NCI-H2081 treated with DMSO at 0.1 percent for 48 hours (cell line): Measurements from ENCODE around the gene DSTN.

Experiments
- DNase-seq: peaks from one replicate; lab custom pipeline; 2025; lab: John Stamatoyannopoulos, UW

Gene DSTN

DNA sequence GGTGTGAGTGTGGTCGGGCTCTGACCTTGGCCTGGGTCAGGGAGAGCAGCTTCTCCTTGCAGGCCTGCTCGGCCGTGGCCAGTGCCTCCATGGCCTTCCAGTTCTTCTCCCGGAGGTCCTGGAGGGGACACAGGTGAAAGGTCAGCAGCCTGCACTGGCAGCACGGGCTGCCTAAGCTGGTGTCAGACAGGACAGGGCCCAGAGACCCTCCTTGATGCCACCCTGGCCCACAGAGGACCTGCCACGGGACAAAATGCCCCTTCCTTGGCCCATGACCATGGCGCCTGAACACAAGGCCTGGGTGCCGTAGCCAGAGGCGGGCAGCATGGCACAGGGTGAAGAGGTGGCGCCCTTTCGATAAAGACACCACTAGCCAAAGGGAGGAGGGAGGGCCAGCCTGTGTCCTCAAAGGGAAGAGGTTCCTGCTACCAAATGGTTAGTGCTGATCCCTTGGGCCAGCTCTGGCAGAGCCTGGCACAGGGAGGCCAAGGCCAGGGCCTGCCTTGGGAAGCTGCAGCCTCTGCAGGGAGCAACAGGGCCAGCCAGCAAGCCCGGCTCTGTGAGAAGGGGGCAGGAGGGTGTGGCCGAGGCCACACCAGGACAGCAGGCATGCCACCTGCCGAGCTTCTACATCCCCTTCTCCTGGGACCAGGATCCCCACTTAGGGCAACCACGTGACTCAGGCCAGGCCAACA is 54.8 kb downstream of the DSTN start:
- DNase-seq, result no peak

DNA sequence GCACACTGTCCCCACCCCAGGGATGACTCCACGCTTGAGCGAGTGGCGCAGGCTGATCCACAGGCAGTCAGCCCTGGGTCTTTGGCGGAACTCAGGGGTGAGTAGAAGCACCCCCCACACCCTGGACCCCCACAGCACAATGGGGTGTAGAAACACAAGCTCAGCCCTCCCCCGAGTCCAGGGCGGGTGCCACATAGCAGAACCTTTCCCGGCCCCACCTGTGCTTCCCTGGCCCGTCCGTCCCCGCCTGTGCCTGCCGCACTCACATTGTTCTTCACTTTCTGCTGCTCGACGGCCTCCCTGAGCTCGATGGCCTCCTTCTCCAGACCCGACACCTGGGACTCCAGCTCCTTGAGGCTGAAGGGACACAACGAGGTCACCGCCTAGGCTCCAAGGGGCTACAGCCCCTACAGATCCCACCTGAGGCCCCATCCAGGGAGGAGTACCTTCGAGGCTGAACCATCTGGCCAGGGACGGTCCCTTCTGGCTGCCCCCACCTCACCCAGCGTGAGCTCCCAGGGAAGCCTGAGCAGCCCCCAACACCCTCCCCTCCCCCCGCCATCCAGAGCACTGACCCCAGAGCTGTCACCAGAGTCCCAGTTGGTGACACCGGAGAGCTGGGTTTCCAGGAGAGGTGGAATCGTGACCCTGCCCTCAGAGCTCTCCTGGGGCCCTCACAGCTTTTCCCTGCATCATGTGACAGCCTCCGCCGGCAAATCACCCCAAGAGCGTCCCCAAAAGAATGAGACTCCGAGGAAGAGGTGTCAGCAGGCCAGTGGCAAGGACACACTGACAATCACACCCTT is 55.6 kb downstream of the DSTN start:
- no peak for DNase-seq

GRCh38 chr20:17626217-17627007 is 56.5 kb downstream of the DSTN start:
- no peak for DNase-seq

- no peak for DNase-seq
Measured at GRCh38 chr20:17627101-17627955, 57.5 kb downstream of the DSTN start.

DNA sequence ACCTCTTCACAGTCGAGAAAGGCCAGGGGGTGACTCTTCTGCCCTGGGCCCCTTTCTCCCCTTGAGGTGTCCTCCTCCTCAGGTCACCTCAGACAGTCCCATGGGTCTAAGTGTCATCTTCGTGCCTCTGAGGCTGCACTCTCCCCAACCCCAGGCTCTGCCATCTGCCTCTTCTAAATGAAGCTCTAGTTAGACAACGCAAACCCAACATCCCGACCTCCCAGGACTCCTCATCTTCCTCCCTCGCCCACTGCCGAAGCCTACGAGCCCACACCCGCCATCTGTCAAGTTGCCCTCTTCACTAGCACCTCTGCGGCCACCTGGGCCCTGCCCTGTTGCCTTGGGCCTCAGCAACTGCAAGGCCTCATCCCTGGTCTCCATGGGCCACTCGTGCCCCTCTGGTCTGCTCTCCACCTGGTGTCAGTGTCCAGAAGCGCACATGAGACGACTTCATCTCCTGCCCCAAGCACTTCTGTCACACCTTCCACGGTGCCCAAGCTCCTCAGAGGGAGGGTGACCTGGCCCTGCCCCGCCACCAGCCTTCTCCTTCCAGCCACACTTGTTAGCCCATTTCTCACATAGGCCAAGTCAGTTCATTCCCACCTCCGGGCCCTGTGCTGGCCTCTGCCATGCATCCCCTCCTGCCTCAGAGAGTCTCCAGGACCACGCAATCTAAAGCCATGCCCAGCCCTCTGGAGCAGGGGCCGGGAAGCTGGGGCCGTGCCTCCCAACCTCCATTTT is 58.4 kb downstream of the DSTN start:
- DNase-seq, result no peak

GRCh38 chr20:17629025-17629424 is 59.1 kb downstream of the DSTN start:
- no peak for DNase-seq

- no peak for DNase-seq
Measured at GRCh38 chr20:17629678-17630089, 59.8 kb downstream of the DSTN start.

- DNase-seq, result no peak
Measured at GRCh38 chr20:17630151-17630805, 60.4 kb downstream of the DSTN start.

GRCh38 chr20:17630806-17631195 is 60.9 kb downstream of the DSTN start:
- DNase-seq, result no peak

DNA sequence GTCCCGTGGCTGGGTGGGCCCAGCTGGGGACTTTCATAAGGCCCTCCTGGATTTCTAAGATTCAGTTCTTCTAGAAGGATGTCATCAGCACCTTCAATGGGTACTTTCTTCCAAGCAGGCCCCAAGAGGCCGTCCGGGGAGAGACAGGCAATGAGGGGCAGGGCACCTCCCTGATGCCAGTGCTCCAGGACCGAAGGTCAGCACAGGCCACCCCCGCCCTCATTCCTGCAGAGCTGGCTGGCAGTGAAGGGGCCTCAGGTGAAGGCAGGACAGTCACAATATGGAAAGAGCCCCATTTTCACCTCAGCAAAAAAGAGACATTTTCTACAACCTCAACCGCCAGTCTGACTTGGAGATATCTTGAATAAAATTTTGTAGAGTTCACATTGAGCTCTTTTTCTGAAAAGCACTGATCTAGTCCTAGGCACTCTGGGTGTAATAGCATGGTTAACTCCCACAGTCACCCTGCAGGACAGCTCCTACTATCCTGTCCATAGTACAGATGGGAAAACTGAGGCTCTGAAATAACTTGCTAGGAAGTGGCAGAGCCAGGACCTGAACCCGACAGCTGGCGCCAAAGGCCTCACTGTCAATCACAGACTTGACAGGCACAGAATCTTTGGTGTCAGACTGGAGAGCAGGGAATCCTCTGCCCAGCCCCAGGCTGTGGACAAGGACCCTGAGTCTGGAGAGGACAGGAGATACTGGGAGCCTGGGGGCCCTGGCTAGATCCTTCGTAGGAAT is 61.9 kb downstream of the DSTN start:
- DNase-seq, result no peak

GRCh38 chr20:17633221-17633849 is 63.5 kb downstream of the DSTN start:
- no peak for DNase-seq

GRCh38 chr20:17633850-17634500 is 64.1 kb downstream of the DSTN start:
- DNase-seq, result no peak

DNA sequence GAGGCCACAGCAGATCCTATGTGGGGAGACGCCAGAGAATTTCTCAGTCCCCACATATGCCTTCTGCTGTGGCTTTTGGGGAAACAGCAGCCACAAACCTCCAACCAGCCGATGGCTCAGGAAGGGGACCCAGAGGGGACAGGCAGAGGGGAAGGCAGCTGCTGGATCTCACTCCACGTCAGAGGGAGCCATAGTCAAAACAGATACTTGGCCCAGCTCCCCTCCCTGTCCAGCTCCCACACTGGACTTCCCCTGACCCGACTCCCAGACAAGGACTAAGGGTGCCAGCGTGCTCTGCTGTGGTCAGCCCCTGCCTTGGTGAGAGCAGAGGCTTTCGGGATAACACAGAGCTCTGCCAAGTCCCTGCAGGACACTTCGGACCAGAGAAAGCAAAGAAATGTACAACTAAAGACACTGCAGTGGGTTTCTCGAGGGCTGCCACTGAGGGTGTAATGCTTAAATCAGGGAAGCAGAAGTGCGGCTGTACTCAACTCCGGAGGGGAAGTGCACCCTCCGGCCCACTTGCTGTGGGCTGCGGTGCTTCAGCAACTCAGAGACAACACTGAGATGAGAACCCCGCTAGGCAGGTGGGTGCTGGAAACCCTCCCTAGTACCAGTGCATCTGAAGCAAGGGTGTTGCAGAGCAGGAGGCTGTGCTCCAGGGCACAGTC is 64.9 kb downstream of the DSTN start:
- no peak for DNase-seq

- no peak for DNase-seq
Measured at GRCh38 chr20:17635332-17636244, 65.7 kb downstream of the DSTN start.

DNA sequence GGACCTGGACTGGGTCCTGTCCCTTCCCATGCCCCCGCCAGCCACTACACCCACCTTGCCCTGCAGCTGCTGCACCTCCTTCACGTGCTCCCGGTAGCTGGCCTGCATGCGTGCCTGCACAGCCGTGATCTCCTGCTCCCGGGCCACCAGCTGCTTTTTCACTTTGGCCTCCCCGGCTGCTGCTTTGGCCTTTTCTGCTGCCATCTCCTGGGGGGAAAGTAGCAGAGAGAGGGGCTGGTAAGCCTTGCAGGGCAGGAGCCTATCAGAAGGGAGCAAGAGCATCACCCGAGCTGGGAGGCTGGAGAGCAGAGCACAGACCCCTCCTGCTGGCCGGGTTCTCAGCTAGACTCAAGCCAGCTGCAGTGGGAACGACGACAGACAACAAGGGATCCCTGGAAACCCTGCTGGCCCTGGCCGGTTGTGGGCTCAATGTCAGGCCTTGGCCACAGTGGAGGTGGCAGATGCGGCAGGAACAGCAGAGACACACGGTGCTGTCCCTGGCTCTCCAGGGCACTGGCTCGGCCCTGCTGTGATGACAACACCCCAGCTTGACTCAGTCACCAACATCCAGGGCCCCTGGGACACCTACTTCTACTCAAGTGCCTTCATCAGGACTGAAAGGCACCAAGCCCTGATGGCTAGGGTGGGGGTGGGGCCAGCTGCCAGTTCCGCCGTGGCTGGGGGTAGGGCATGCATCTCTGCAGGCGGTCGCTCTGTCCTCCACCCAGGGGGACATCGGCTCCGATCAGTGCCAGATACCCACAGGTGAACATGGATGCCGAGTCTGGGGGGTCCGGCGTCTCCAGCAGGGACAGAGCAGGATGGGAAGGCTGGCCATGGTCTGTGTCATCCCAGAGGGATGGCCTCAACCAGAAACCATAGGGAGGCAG is 66.9 kb downstream of the DSTN start:
- DNase-seq, result no peak

GRCh38 chr20:17637413-17637780 is 67.5 kb downstream of the DSTN start:
- no peak for DNase-seq
